ENCODE results near the gene KCNQ4. TPM values are rescaled to one million over a fixed set of nuclear protein-coding genes. Genes with fewer than 3 reads are reported as not detected.

Gene KCNQ4
- total RNA-seq, 1 donor from 2014 or later = 9.0 TPM

- DNase-seq = peak; percentile 32
Measured at GRCh38 chr1:40755067-40755466, 28.5 kb upstream of the KCNQ4 start.

DNA sequence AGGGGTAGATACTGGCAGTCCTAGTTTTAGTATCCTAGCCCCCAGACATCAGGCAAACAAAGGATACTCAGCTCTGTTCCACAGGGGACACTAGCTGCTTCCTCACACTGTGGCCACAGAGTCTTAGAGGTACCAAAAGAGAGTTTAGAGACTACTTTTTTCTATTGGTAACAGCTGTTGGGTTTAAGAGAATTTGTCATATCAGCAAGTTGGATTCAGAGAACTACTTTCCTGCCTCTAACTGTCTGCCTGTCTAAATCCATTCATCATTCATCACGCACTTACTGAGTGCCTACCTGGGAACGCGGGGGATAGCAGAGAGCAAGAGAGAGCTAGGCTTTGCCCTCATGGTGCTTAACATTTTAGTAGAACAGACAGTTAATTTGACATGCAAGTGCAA is 27.1 kb upstream of the KCNQ4 start:
- no peak for DNase-seq

DNA sequence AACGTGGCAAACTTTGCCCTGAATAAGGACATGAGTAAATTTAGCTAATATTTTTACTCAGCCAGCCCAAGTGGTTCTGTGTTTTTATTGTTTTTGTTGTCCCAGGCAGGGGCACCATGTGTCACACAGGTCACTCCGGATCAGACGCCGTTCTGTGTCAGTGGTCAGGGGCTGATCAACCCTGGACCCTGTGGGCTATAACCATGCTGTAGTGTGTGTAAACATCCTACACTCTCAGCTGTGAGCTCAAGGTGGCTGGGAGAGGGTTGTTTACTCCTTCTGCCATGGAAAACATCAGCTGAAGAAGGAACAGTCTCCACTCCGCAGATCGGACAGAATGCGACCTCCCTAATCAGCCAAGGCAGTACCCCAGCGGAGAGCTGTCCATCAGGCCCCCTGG is 26.5 kb upstream of the KCNQ4 start:
- DNase-seq = no peak

- DNase-seq = no peak
Measured at GRCh38 chr1:40758004-40758403, 25.6 kb upstream of the KCNQ4 start.

DNA sequence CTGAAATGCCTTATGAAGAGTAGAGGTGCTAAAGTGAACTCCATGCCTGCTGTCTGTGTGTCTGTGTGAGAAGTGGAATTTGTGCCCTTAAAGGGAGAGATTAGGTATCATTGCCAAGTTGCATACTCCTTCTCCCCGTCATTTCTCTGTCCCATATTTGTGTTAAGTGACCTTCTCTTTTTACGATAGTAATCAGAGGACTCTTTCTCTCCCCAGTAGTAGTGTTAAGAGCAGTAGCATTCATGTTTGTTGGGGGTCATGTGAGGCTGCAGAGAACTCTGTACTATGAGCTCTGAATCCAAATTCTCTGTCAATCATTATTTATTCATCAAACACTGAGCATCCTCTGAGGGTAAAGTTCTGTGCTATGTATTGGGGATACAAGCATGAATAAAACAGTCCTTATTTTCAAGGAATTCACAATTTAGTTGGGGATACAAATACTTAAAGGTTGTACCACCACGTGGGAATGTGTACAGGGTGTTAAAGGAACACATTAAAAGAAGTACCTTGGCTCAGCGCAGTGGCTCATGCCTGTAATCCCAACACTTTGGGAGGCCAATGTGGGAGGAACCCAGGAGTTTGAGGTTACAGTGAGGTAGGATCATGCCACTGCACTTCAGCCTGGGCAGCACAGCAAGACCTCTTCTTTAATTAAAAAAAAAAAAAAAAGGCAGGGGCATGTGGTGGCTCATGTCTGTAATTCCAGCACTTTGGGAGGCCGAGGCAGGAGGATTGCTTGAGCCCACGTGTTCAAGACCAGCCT is 24.8 kb upstream of the KCNQ4 start:
- no peak for DNase-seq

DNA sequence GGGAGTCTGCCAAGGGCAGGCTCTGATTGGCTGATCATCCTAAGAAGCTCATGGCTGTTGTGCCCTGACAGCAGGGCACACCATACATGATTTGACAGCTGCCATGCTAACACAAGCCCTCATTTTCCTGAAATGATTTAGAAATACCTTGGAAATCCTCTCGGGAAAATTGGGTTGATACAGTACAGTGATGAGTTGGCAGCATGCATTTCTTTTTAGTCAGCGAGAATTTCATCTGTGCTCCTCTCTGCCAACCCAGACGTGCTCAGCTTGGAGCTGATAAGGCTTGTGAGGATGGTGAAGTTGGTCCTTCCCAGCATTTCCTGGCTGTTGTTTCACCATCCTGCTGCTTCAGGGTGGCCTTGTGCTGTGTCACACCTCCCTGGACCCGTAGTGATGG is 22.6 kb upstream of the KCNQ4 start:
- no peak for DNase-seq

GRCh38 chr1:40762144-40762923 is 21.3 kb upstream of the KCNQ4 start:
- DNase-seq = no peak

DNA sequence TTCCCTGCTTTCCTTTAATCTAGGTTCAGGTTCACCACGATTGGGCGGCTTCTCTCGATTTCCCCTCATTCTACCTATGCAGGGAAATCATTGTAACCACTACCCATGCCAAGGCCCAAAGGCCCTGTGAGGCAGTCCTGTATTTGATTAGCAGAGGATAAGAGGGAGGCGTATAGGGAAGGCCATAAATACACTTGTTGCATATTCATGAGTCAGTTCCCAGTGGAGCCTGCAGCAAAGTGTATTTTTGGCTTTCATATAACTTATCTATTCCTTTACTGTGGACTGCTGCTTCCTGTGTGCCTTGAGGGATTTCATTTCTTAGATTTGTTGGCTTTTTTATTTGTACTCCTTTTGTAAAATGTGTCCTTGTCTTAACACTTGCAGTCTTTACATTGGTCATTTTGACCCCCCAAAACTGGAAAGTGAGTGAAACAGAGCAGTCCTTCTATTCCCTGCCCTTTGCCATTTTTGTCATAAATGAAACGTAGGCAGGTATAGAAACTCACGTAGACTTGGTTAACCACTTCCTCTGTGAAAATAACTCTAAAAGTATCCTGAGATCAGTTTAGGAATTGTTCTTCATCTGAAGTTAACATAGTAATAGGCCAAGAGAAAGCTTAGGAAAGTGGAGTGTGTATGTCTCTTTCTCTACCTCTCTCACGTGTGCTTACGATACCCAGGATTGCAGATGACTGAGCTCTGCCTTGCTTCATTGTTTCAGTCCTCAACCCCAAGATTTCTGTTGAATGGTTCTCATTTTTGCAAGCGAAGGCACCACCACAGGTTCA is 19.6 kb upstream of the KCNQ4 start:
- DNase-seq = no peak

- DNase-seq = peak; percentile 82
Measured at GRCh38 chr1:40764981-40765380, 18.6 kb upstream of the KCNQ4 start.

GRCh38 chr1:40766017-40766416 is 17.6 kb upstream of the KCNQ4 start:
- DNase-seq = no peak

GRCh38 chr1:40766560-40766959 is 17.0 kb upstream of the KCNQ4 start:
- no peak for DNase-seq

DNA sequence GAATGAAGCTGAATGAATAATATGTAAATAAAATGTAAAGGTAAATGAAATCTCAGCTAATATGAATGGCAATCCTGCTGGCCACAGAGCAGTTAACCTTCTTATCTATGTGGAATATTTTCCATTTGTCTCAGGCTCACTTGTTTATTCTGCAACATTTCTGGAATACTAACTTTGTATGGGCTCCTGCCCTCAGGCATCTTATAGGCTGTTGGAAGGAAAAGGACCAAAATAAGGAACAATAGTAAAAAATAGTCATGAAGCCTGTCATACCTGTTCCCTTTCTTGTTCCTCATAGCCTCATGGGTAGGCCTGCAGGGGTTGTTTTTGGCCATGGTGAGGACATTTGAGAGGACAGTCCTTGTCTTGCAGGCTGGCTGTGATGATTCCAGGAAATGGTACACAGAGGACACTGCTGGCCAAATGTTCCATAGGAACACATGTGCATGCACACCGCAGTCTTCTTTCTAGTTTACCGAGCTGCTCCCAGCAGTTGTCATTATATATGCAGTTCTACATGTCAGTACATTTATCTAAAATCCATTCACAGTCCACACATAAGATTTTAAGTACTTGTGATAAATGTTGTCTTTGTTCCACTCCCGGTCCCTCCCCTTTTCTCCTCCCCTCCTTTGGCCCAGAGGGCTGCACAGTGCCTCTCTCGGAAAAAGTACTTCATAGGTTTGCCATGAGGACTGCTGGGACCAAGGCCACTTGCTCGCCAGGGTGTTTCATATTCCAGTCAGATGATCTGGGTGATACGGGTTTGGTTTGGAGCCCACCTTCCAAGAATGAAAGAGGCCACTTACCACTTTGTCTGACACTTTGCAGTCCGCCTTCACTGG is 15.2 kb upstream of the KCNQ4 start:
- DNase-seq = no peak

DNA sequence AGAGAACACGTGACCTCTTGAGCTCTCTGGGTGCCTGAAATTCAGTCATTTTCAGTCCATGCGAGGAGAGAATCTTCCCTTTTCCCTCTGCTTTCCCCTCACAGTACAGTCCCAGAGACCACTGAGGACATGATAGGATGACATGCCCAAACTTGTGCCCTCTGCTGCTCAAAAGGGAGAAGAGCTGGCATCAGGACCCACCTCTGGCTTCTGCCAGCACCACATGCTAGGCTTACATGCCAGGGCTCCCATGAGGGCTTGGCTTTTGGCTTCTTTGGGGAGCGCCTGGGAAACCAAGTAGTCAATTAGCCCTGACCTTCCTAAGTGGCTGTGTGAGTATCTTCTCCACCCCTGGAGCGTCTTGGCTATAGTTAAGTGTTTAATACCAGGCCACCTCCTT is 13.8 kb upstream of the KCNQ4 start:
- no peak for DNase-seq

DNA sequence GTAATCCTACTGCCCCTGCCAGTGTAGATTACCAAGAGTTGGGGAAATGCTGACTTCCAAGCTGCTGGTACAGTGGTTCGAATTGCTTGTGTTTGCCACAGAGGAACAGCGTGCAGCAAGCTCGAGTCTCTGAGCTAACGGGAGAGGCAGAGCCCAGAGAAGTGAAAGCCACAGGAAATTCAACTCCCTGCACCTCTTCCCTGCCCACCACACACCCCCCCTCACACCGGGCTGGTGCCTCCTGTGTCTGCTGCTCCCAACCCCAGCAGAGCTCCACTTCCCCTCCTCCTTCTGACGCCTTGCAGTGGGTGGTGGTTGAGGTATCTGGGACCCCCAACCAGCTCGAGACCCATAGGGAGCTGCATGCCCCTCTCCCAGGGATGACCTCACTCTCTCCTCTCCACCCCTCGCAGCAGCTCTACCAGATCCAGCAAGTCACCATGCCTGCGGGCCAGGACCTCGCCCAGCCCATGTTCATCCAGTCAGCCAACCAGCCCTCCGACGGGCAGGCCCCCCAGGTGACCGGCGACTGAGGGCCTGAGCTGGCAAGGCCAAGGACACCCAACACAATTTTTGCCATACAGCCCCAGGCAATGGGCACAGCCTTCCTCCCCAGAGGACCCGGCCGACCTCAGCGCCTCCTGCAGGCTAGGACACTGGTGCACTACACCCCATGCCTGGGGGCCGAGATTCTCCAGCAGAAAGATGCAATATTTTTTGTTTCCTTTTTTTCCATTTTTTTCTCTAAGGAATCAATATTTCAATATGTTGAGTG is 13.1 kb upstream of the KCNQ4 start:
- no peak for DNase-seq

DNA sequence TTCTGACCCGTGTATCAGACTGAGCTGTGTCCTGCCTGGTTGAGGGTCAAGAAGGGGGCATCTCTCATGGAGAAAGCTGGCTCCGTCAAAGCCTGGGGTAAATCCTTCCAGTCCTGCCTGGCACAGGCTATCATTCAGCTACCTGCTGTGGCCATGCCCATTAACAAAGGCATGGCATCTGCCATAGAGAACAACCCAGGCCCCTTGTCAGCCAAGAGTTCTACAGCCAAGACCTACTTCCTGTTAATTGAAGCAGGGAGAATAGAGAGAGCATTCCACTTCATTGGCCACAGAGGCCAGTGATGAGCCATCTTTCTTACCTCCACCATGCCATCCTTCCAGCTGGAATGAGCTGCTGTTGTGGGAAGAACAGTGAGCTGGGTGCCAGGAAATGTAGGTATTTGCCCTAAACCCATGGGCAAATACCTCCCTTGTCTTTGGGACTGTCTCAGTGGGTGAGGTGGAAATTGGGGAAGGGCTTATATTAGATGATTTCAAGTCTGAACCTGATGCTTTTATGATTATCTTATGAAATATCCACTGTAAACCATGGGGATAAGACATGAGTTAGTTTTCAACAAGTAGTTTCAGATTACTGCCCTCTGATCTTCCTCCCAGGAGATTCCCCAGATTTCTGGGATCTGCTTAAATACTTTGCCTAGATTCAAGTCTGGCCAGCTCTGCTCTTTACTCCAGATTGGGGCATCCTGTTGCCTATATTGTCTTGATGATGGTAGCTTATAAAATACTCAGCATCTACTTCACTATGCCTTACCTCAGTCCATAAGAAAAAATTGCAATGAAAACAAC is 11.2 kb upstream of the KCNQ4 start:
- no peak for DNase-seq

DNA sequence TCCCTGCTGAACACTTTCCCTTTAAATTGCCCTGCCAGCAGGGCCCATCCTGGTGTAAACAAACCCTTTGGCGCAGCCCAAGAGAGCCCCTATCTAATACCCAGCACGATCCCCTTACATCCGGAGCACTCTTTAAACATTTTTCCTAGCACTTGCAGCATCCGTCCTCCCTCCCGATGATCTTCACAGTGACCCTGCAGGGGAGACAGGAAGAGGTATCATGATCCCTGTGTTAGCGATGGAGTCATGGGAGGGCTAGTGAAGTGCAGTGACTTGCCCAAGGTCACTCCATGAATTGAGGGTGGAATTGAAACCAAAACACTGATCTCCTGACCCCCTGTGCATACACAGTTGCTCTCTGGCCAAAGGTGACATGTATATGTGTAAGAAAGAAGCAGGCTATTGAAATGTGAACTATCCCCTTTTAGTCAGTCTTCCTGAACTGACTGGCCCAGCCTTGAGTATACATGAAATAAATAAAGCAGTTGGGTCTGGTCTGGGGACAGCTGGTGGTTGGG is 9.8 kb upstream of the KCNQ4 start:
- DNase-seq = no peak

- peak; percentile 72 for DNase-seq
Measured at GRCh38 chr1:40774266-40774998, 9.2 kb upstream of the KCNQ4 start.

GRCh38 chr1:40776236-40777072 is 7.1 kb upstream of the KCNQ4 start:
- no peak for DNase-seq
